NCI-H226 (cell line): ENCODE measurements around the gene RAB3IL1.

Experiments
- DNase-seq: peaks from one replicate; pipeline ENCODE4 v3.0.0-alpha.2; 2015

The RAB3IL1 gene

DNA sequence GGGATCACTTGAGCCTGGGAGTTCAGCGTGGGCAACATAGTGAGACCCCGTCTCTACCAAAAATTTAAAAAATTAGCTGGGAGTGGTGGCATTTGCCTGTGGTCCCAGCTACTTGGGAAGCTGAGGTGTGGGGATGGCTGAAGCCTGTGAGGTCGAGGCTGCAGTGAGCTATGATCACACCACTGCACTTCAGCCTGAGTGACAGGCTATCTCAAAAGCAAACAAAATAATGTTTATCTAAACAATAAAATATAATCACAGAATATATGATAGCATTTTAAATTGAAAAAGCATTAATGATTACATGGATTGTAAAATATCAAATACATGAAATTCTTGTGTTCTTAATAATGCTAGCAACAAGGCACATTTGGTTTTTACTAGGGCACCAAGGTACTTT, 35.5 kb upstream of the RAB3IL1 start:
- DNase-seq, result no peak

DNA sequence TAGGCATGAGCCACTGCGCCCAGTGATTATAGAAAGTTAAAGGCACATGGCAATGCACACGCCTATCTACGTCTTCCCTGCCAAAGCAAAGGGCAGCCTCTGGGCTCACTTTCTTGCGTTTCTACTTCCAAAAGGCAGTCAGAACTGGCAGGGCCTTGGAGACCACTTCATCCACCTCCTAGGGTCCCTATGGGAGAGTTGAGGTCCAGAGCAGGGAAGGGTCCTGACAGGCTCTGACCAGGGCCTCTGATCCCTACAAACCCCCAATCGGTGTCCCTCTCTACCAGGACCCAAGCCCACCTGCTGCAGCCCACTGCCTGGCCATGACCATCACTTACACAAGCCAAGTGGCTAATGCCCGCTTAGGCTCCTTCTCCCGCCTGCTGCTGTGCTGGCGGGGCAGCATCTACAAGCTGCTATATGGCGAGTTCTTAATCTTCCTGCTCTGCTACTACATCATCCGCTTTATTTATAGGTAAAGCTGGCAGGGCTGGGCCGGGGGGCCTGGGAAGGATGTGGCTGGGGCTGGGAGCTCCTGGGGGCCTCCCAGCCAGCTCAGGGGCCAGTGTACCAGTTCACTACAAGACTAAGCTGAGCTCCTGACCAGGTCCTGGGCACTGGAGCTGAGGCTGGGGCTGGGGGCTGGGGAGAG, 34.2 kb upstream of the RAB3IL1 start:
- DNase-seq, result no peak

- no peak for DNase-seq
Measured at GRCh38 chr11:61950035-61950547, 32.7 kb upstream of the RAB3IL1 start, which contains the start of gene BEST1. Gene BEST1 (plus strand): TSS chr11:61950351. CDS start chr11:61951807, 1,456 bp downstream.

GRCh38 chr11:61949169-61950034, 32.0 kb upstream of the RAB3IL1 start:
- peak; percentile 91 for DNase-seq

DNA sequence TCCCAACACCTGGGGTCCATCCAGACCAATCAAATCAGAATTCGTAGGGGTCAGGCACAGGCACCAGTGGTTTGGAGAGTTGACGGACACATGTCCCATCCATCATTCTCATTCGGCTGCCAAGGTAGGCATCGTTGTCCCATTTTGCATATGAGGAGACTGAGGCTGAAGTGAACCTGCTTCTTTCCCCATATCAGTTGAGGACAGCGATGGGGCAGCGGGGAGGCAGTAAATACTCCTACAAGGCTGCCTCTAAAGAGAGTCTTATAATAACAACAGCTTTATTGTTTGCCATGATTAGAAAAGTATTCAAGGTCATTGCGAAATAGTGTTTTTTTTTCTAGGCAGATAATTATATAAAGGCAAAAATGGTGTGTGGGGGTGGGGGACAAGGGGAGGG, 31.1 kb upstream of the RAB3IL1 start:
- DNase-seq, result no peak

DNA sequence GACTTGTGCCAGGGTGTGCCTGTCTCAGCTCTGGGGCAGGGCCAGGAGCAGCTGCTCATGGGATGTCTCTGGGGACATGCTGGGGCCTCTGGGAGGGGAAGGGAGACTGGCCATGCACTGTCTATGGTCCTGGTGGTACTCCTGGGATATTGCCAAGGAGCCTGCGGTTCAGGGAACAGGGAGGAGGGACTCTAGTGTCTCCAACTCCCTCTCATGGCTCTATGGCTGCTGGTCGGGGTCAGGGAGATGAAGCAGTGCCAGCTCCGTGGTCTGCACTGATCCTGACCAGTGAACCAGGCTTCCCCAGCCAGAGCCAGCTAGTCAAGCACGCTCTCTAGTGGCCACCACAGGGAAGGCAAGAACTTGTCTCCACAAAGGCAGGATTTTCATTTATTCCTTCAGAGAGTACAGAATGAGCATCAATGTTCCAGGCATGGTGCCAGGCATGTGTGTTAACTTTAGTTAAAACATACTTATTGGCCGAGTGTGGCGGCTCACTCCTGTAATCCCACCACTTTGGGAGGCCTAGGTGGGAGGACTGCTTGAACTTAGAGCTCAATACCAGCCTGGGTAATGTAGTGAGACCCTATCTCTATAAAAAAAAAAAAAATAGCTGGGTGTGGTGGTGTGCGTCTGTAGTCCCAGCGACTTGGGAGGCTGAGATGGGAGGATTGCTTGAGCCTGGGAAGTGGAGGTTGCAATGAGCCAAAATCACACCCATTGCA, 30.3 kb upstream of the RAB3IL1 start:
- DNase-seq, result peak; percentile 60

DNA sequence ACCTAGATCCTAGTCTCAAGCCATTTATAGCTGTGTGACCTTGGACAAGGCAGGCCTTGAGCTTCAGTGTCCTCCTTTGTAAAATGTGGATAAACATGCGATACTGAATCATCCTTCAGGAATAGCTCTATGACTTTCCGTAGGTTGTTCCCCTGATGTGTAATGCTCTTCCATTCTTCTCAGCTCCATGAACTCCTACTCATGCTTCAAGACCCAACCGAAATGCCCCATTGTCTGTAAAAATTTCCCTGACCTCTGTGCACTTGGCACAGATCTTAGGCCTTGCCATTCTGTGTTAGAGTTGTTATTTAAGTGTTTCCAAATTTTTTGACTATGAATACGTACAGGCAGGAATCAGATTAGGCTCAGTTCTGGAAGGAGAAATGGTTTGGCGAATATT, 29.5 kb upstream of the RAB3IL1 start:
- no peak for DNase-seq

GRCh38 chr11:61945191-61945590, 27.8 kb upstream of the RAB3IL1 start:
- no peak for DNase-seq

DNA sequence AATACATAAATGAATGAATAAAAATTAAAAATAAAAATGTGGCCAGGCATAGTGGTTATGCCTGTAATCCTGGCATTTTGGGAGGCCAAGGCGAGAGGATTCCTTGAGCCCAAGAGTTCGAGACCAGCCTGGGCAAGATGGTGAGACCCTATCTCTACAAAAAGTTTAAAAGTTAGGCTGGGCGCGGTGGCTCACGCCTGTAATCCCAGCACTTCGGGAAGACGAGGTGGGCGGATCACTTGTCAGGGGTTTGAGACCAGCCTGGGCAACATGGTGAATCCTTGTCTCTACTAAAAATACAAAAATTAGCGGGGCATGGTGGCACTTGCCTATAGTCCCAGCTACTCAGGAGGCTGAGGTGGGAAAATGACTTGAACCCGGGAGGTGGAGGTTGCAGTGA, 23.1 kb upstream of the RAB3IL1 start:
- DNase-seq, result no peak

DNA sequence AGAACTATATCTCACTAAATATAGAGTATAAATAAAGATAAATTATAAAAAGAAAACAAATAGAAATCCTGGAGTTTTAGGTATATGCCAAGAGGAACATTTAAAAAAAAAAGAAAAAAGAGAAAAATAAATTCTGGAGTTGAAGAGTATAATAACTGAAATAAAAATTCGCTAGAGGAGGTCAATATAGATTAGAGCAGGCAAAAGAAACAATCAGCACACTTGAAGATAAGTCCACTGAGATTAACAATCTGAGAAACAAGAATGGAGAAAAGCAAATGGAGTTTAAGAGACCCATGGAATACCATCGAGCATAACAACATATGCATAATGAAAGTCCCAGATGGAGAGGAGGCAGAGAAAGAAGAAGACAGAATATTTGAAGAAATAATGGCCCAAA, 18.5 kb upstream of the RAB3IL1 start:
- no peak for DNase-seq

- no peak for DNase-seq
Measured at GRCh38 chr11:61930933-61931332, 13.6 kb upstream of the RAB3IL1 start.

DNA sequence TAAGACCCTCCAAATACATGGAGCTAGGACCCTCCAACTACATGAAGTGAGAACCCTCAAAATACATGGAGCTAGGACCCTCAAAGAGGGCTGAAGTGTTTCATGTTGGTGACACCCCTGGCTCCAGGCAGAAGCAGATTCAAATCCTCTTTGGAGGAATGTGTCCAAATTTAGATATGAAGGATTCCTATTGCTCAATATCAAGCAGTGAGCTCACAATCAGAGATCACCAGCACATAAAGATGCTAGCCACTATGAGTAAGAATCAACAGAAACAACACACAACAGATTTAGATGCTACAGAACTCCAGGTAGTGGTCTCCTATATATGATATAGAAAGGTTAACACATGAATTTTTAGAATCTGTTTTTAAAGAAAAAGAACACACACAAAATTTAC, 11.2 kb upstream of the RAB3IL1 start:
- DNase-seq, result peak; percentile 19

GRCh38 chr11:61927501-61927900, 10.1 kb upstream of the RAB3IL1 start:
- DNase-seq, result no peak

GRCh38 chr11:61926235-61926634, 8.9 kb upstream of the RAB3IL1 start:
- no peak for DNase-seq

GRCh38 chr11:61925736-61926135, 8.4 kb upstream of the RAB3IL1 start:
- DNase-seq, result no peak

DNA sequence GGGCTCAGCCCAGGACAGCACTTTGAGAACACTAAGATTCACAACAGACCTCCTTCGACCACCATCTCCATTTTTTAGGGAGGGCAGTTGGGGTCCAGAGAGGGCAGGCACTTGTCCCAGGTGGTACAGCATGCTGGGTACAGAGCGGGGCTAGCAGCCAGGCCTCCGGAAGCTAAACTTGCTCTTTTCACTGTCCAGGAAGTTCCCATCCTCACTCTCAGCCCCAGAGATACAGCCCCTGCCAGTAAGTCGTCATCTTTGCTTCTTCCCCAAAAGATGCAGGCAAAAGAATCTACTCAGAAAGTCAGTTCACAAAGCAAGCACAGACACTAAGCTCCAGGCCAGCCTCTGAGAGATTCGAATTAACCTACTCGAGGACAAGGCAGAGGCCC, 6.7 kb upstream of the RAB3IL1 start:
- no peak for DNase-seq

GRCh38 chr11:61923166-61924063, 6.0 kb upstream of the RAB3IL1 start:
- DNase-seq, result no peak

- DNase-seq, result no peak
Measured at GRCh38 chr11:61922539-61922938, 5.2 kb upstream of the RAB3IL1 start.

DNA sequence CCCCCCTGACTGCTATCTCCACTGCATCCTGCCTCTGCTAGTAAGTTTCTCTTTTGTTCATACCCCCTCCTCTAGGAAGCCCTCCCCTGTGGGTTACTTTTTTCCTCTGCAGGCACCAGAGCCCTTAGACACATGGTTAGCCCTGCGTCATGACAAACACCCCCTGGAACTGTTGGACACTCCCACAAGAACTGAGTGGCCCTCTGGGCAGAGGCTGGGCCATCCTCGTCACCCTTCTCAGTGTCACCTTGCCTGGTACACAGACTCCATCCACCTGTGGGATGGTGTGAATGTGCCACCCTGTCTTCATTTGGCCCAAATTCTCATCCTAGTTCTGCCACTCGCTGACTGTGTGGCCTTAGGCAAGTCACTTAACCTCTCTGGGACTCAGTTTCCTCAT, 4.1 kb upstream of the RAB3IL1 start:
- DNase-seq, result no peak

DNA sequence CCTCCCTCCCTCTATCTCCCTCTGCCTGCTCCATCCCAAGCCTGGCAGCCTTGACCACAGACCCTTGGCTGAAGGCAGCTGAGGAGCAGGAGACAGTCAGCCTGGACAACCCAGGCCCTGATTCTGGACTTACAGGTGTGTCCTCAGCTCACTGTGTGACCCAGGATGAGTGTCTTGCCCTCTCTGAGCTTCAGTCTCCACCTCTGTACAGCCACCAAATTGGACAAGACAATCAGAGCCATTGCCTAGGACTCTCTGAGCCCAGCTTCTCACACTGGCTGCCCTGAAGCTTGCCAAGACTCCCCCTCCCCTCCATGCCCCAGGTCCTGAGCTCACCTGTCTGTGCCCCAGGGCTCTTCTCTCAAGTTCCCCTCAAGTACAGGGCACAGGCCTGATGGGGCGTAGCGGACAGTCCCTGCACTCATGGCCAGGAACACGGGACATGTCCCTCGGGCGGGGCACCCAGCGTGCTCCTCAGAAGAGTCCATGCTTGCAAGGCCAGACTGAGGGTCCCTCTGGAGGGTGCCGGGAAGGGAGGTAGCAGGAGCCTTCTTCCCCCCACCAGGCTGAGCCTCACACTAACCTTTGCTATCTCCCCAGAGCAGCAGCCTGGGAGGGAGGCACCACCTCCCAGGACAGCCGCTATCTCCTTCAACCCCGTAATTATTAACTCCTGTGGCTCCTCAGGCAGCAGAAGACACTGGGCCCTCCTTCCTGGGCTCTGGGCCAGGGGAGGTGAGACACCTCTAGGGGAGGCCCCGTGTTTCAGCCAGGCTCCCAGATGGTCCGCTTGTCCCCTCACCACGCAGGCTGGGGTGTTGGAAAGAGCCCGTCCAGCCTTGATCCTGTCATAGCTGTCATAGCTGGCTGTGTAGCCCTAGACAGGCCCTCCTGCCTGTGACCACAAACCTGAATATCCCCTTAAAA, 2.6 kb upstream of the RAB3IL1 start:
- no peak for DNase-seq
